SU-DHL-6 (cell line): ENCODE data around the gene PLAAT4.
"Not testable (repeated sequence)": the region's sequence is repeated elsewhere in the genome, so short reads cannot be mapped to it uniquely, and the experiment has no call there.

Source experiments
- CTCF ChIP-seq: fragments of 200-600 bp; sonication (generic); IDR thresholded peaks from one replicate; pipeline ENCODE4 v1.5.1; 2017; ENCODE audit warnings: antibody characterized with exemption, mild to moderate bottlenecking, low read length, moderate library complexity; ENCODE audit not compliant: insufficient read depth, poor library complexity, severe bottlenecking
- EZH2phosphoT487 ChIP-seq: fragments of 200-600 bp; sonication (generic), shearing (Covaris generic); conservative IDR thresholded peaks from 2 replicates; pipeline ENCODE4 v1.6.1; 2018; ENCODE audit warnings: mild to moderate bottlenecking, antibody characterized with exemption, low read length, moderate library complexity, mixed read lengths

- not testable (repeated sequence) for TF ChIP-seq EZH2phosphoT487, CTCF
Measured at GRCh38 chr11:63531074-63531792, 5.4 kb upstream of the PLAAT4 start.
